Prostate gland (tissue), 2 donors: ENCODE results near the gene TCF12.

Source experiments
- POLR2A ChIP-seq: fragments of 450-650 bp; IDR thresholded peaks from one replicate; pipeline ENCODE4 v1.6.1; 2016; ENCODE audit warnings: antibody characterized with exemption, mild to moderate bottlenecking
- TF ChIP-seq, protein P1 (sequence below), 4 experiments: fragments of 200-600 bp in 2 of 4; fragments of 450-650 bp in 2 of 4; sonication (generic) in 2 of 4; IDR thresholded peaks; 1 replicate in 3 of 4; 2 replicates in 1 of 4; pipeline ENCODE4 v1.5.1; 2016 to 2019; ENCODE audit warnings: antibody characterized with exemption in 4 of 4, mild to moderate bottlenecking in 2 of 4, moderate library complexity in 2 of 4

DNA sequence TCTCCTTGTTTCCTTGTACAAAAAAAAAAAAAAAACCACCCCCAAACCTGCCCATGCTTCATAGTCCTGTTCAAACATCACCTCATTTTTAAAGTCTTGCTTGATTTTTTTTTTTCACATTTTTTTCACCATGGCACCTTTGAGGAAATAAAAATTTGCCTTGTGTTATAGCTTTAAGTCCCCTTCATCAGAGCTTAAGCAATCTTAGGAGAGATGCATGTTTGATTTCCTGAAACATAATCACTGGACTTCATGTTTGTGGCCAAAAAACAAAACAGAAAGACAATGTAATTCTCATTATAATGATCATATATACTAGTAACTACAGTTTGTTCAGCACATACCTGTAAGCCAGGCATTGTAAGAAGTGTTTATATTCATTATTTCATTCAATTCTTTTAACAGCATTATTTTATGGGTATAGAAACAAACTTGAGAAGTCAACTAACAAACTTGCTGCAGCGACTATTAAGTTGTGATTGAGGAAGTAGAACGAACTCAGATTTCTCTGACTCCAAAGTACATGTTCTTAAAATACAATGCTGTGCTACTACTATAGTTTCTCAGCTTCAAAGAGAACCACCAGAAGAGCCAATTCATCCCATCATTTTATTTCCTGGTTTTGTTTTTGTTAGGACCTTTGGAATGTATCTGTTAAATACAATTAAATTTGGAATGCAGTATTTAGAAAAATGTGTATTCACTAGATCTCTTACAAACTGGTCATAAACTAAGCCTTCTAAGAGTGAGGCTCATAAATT, 203.8 kb downstream of the TCF12 start:
- TF ChIP-seq, protein P1, sequence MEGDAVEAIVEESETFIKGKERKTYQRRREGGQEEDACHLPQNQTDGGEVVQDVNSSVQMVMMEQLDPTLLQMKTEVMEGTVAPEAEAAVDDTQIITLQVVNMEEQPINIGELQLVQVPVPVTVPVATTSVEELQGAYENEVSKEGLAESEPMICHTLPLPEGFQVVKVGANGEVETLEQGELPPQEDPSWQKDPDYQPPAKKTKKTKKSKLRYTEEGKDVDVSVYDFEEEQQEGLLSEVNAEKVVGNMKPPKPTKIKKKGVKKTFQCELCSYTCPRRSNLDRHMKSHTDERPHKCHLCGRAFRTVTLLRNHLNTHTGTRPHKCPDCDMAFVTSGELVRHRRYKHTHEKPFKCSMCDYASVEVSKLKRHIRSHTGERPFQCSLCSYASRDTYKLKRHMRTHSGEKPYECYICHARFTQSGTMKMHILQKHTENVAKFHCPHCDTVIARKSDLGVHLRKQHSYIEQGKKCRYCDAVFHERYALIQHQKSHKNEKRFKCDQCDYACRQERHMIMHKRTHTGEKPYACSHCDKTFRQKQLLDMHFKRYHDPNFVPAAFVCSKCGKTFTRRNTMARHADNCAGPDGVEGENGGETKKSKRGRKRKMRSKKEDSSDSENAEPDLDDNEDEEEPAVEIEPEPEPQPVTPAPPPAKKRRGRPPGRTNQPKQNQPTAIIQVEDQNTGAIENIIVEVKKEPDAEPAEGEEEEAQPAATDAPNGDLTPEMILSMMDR (IDR thresholded peaks at IDR 0.05) = no peak
- TF ChIP-seq POLR2A = no peak
